Mucosa of stomach (tissue), 1 donor: Measurements from ENCODE around the gene ANKRD24.

ENCODE experiments used
- H3K27me3 ChIP-seq: one replicate; pipeline ENCODE4 v1.7.0; 2013; ENCODE audit warnings: mild to moderate bottlenecking, low read length; ENCODE audit not compliant: control insufficient read depth, insufficient read depth
- H3K36me3 ChIP-seq: one replicate; pipeline ENCODE4 v1.7.0; 2013; ENCODE audit warnings: low read length; ENCODE audit not compliant: control insufficient read depth, insufficient read depth
- H3K4me1 ChIP-seq: one replicate; pipeline ENCODE4 v1.7.0; 2013; ENCODE audit warnings: mild to moderate bottlenecking, low read length; ENCODE audit not compliant: control insufficient read depth, insufficient read depth
- H3K4me3 ChIP-seq: one replicate; pipeline ENCODE4 v1.7.0; 2013; ENCODE audit warnings: low read length
- H3K9ac ChIP-seq: one replicate; pipeline ENCODE4 v1.7.0; 2013; ENCODE audit warnings: mild to moderate bottlenecking, low read length, moderate library complexity
- H3K9me3 ChIP-seq: one replicate; pipeline ENCODE4 v1.7.0; 2013; ENCODE audit warnings: mild to moderate bottlenecking, low read length, moderate library complexity; ENCODE audit not compliant: control insufficient read depth
- donor health status: Pancreatic carcinoma.

ANKRD24 gene

GRCh38 chr19:4174895-4175668 is 7.4 kb upstream of the ANKRD24 start:
- no peaks in the 10 kb centered on the region for H3K9me3 ChIP-seq
- H3K36me3 ChIP-seq = peaks cover 5% of the 10 kb centered on the region
- no peaks in the 10 kb centered on the region for H3K4me1 ChIP-seq
- H3K9ac ChIP-seq = no peak overlapping the region
- peaks cover 10% of the 10 kb centered on the region for H3K27me3 ChIP-seq
- no peak overlapping the region for H3K4me3 ChIP-seq

GRCh38 chr19:4175669-4175931 is 6.9 kb upstream of the ANKRD24 start:
- no peak overlapping the region for H3K9ac ChIP-seq
- H3K4me1 ChIP-seq = peaks cover 4% of the 10 kb centered on the region
- no peaks in the 10 kb centered on the region for H3K9me3 ChIP-seq
- peaks cover 10% of the 10 kb centered on the region for H3K27me3 ChIP-seq
- H3K4me3 ChIP-seq = no peak overlapping the region
- peaks cover 5% of the 10 kb centered on the region for H3K36me3 ChIP-seq

GRCh38 chr19:4177146-4177545 is 5.3 kb upstream of the ANKRD24 start:
- H3K9me3 ChIP-seq = no peaks in the 10 kb centered on the region
- H3K4me1 ChIP-seq = peaks cover 12% of the 10 kb centered on the region
- H3K27me3 ChIP-seq = peaks cover 10% of the 10 kb centered on the region
- peaks cover 5% of the 10 kb centered on the region for H3K36me3 ChIP-seq
- no peak overlapping the region for H3K4me3 ChIP-seq
- H3K9ac ChIP-seq = no peak overlapping the region

GRCh38 chr19:4178990-4179389 is 3.5 kb upstream of the ANKRD24 start:
- Histone ChIP-seq H3K9me3 (no peaks in the 10 kb centered on the region), H3K4me1 (peaks cover 12% of the 10 kb centered on the region), H3K36me3 (peaks cover 5% of the 10 kb centered on the region), H3K27me3 (no peaks in the 10 kb centered on the region), H3K4me3 (no peak overlapping the region), H3K9ac (no peak overlapping the region)

GRCh38 chr19:4181053-4181508 is 1.4 kb upstream of the ANKRD24 start:
- no peaks in the 10 kb centered on the region for H3K9me3 ChIP-seq
- H3K4me3 ChIP-seq = no peak overlapping the region
- no peak overlapping the region for H3K9ac ChIP-seq
- H3K27me3 ChIP-seq = no peaks in the 10 kb centered on the region
- H3K36me3 ChIP-seq = peaks cover 5% of the 10 kb centered on the region
- H3K4me1 ChIP-seq = peaks cover 12% of the 10 kb centered on the region

GRCh38 chr19:4183967-4184717 is 1.7 kb downstream of the ANKRD24 start:
- Histone ChIP-seq H3K9me3 (no peaks in the 10 kb centered on the region), H3K9ac (no peak overlapping the region), H3K27me3 (no peaks in the 10 kb centered on the region), H3K36me3 (no peaks in the 10 kb centered on the region), H3K4me3 (no peak overlapping the region), H3K4me1 (peaks cover 19% of the 10 kb centered on the region)

- Histone ChIP-seq H3K9ac (no peak overlapping the region), H3K4me1 (peaks cover 19% of the 10 kb centered on the region), H3K27me3 (no peaks in the 10 kb centered on the region), H3K36me3 (no peaks in the 10 kb centered on the region), H3K4me3 (no peak overlapping the region), H3K9me3 (no peaks in the 10 kb centered on the region)
Observed at GRCh38 chr19:4184718-4185352, 2.3 kb downstream of the ANKRD24 start.

GRCh38 chr19:4185413-4186086 is 3.1 kb downstream of the ANKRD24 start:
- Histone ChIP-seq H3K4me1 (peaks cover 15% of the 10 kb centered on the region), H3K27me3 (no peaks in the 10 kb centered on the region), H3K4me3 (no peak overlapping the region), H3K9me3 (no peaks in the 10 kb centered on the region), H3K36me3 (no peaks in the 10 kb centered on the region), H3K9ac (no peak overlapping the region)

GRCh38 chr19:4186087-4186993 is 3.9 kb downstream of the ANKRD24 start:
- Histone ChIP-seq H3K9me3 (no peaks in the 10 kb centered on the region), H3K9ac (peak overlapping the region; percentile 47), H3K27me3 (no peaks in the 10 kb centered on the region), H3K4me3 (no peak overlapping the region), H3K36me3 (no peaks in the 10 kb centered on the region), H3K4me1 (peaks cover 7% of the 10 kb centered on the region)

GRCh38 chr19:4187313-4188122 is 5.0 kb downstream of the ANKRD24 start:
- no peaks in the 10 kb centered on the region for H3K9me3 ChIP-seq
- H3K27me3 ChIP-seq = no peaks in the 10 kb centered on the region
- peaks cover 7% of the 10 kb centered on the region for H3K4me1 ChIP-seq
- H3K36me3 ChIP-seq = no peaks in the 10 kb centered on the region
- H3K9ac ChIP-seq = no peak overlapping the region
- H3K4me3 ChIP-seq = no peak overlapping the region

GRCh38 chr19:4189641-4190040 is 7.2 kb downstream of the ANKRD24 start:
- peaks cover 4% of the 10 kb centered on the region for H3K27me3 ChIP-seq
- no peak overlapping the region for H3K9ac ChIP-seq
- no peaks in the 10 kb centered on the region for H3K36me3 ChIP-seq
- H3K4me3 ChIP-seq = no peak overlapping the region
- no peaks in the 10 kb centered on the region for H3K9me3 ChIP-seq
- peaks cover 7% of the 10 kb centered on the region for H3K4me1 ChIP-seq
